Hematopoietic multipotent progenitor cell treated with erythropoietin and hydrocortisone succinate and interleukin-3 and kit ligand, for 8 days (in vitro differentiated cells): ENCODE data around the gene ASZ1.

Source experiments
- DNase-seq: peaks from one replicate; pipeline ENCODE4 v3.0.0-alpha.2; 2015

Gene ASZ1

GRCh38 chr7:117333168-117333567 lies 94.1 kb downstream of the ASZ1 start:
- no peak for DNase-seq

- no peak for DNase-seq
Observed at GRCh38 chr7:117332031-117332430, 95.3 kb downstream of the ASZ1 start.

DNA sequence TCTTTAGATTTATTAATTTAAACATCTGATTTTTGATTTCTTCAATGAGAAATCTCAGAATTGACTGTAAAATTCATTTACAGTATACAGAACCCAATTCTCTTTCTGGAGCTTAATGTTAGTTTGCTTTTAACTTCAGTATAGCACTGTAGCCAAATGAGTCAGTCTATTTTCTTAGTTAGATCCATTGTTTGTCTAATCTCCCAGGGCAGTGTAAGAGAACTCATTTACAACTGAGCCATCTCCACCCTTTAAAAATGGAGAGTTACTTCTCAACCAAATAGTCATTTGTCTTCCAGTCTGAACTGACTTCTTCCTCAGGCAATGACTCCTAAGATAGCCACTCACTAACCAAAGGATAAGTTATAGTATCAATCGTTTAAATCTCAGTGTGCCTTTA lies 101.5 kb downstream of the ASZ1 start:
- DNase-seq, result no peak

DNA sequence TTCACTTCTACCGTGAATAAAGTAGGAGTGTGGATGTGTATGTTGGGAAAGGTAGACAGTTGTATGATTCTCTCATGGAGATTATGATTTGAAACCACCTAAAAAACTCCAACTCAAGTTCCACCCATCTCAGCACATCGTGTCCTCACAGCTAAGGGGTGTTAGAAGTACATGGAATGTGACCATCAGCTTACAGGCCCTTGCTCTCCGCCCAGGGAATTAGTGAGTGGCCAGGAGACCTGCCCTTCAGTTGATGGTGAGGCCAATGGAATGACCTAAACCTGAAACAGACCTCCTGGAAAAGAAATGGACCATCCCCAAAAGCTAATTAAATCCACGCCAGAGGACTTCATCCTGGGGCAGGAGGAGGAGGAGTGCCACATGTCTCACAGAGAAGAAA lies 102.3 kb downstream of the ASZ1 start:
- DNase-seq, result no peak

GRCh38 chr7:117323851-117324711 lies 103.2 kb downstream of the ASZ1 start:
- no peak for DNase-seq

DNA sequence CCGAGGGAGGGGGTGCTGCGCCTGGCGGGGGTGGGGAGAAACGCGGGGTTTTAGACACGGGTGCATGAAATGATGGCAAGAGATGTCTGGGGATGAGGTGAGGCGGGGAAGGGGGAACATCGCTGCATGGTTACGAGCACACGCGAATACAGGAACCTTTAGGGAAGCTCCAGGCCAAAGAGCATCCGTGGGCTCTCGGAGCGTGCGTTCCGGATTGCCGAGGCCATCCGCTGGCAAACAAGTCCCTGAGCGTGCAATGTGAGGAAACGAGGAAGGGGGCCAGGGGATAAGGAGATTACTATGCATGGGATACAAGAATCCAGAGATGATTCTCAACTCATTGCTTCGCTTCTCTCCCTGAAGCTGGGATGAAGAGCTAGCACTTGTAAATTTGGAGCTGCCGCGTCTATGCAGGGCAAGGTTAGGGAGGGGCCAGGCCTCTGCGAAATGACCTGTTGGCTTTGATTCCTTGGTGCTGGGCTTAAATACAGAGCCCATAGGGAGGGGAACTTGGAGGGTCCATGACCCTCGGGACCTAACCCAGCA lies 103.9 kb downstream of the ASZ1 start:
- no peak for DNase-seq

GRCh38 chr7:117322741-117323304 lies 104.5 kb downstream of the ASZ1 start, which contains the start of gene WNT2:
Gene WNT2, minus strand, starts transcription at chr7:117323058. Its CDS starts 69 bp downstream, at chr7:117322989.
- no peak for DNase-seq

DNA sequence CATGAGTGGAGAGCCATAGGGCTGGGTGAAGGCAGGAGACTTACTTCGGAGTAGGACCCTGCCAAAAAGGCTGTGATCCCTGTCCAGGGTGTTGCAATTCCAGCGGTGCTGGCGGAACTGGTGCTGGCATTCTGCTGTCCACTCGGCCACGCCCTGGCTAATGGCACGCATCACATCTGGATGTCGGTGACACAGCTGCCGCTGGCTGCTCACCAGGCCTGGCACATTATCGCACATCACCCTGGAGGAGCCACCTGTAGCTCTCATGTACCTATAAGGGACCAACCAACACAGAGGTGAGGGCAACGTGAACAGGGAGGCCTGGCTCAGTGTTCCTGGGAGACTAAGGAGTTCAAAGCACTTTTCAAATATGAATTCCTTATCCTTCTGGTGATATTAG lies 106.8 kb downstream of the ASZ1 start:
- DNase-seq, result no peak

DNA sequence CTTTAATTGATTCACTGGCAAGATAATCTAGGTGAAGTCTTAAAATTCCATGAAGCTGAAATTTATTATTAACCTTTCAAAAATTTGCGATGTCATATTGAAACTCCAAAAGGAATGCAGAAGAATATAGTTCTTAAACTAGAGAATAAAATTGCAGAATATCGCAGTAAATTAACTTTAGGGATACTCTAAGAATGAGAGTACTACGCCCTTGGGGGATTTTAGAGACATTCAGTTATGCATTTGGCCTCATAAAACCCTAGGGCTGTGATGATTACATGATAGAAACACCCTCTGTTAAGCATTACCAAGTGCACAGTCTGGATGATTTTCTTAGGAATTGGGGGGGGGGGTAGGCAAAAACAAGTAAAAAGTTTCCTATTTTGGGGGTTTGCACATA lies 108.1 kb downstream of the ASZ1 start:
- DNase-seq, result no peak

DNA sequence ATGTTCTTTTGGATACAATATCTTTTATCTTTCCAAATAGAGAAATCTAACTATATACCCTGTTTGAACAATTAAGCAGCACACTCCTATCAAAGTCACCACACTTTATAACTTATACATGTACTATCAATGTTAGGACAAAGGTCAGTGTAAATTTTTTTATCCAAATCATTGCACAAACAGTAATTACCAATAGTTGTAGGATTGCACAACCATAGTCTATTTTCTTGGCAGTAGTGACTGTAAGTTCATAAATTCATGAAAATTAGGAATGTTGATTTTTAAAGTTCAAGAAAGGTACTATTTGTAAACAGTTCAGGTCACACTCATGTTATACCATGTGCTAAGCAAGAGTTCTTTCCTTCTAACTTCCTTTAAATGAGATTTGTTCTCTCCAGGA lies 113.7 kb downstream of the ASZ1 start:
- no peak for DNase-seq
